Gastrocnemius medialis (tissue), 4 donors: Measurements from ENCODE around the gene CDH18. TPM values are rescaled to one million over a fixed set of nuclear protein-coding genes. Genes with fewer than 3 reads are reported as not detected.

Experiments
- ATAC-seq, 2 donors: fragments of 150-250 bp; one replicate each; pipeline ENCODE4 v1.9.1; 2016
- DNase-seq, 2 donors: peaks; one replicate each; pipeline ENCODE4 v3.0.0-alpha.2; 2019
- H3K27ac ChIP-seq, 4 donors: fragments of 200-600 bp; sonication (generic); 1 replicate in 1 of 4; 2 replicates in 3 of 4; pipeline ENCODE4 v1.5.1; 2016 to 2018; ENCODE audit warnings: mild to moderate bottlenecking in 2 of 4, moderate library complexity in 1 of 4
- H3K27me3 ChIP-seq, 3 donors: fragments of 200-600 bp; sonication (generic) in 2 of 3; 1 replicate in 1 of 3; 2 replicates in 2 of 3; pipeline versions ENCODE4 v1.5.1 to v1.6.0; 2016 to 2019; ENCODE audit warnings: mild to moderate bottlenecking in 1 of 3, moderate library complexity in 1 of 3
- H3K36me3 ChIP-seq, 2 donors: fragments of 200-600 bp; sonication (generic) in 1 of 2; one replicate each; pipeline ENCODE4 v1.5.1; 2017 to 2018
- H3K4me1 ChIP-seq, 2 donors: fragments of 200-600 bp; sonication (generic) in 1 of 2; one replicate each; pipeline ENCODE4 v1.5.1; 2016 to 2017; ENCODE audit warnings: mild to moderate bottlenecking in 2 of 2
- H3K4me3 ChIP-seq, 4 donors: fragments of 200-600 bp; sonication (generic) in 3 of 4; 1 replicate in 1 of 4; 2 replicates in 3 of 4; pipeline ENCODE4 v1.5.1; 2016 to 2019; ENCODE audit warnings: mild to moderate bottlenecking in 2 of 4
- H3K9me3 ChIP-seq, 3 donors: fragments of 200-600 bp; sonication (generic) in 2 of 3; 1 replicate in 1 of 3; 2 replicates in 2 of 3; pipeline ENCODE4 v1.5.1; 2016 to 2019
- POLR2A ChIP-seq, 2 donors: fragments of 450-650 bp; IDR thresholded peaks; one replicate each; pipeline ENCODE4 v1.6.1; 2017; ENCODE audit warnings: antibody characterized with exemption in 2 of 2, mild to moderate bottlenecking in 2 of 2, moderate library complexity in 2 of 2
- in situ Hi-C, 4 donors: fragments of 200-750 bp; cut with MboI; loops; one replicate each; pipeline versions ENCODE4 v1.15.0 to v1.8.0; 2017; ENCODE audit warnings: low sequenced_read_pairs in 4 of 4
- intact Hi-C: fragments of 100-400 bp; cut with DNase I; formaldehyde crosslinking; loops from one replicate; pipeline ENCODE4 v1.15.1; 2023; ENCODE audit warnings: low total_unique reads
- total RNA-seq, 4 donors: library from RNA; depleted of rRNA; stranded (reverse); fragments of >200 nt; gene quantifications; one replicate each; pipeline versions ENCODE4 v1.1.0 to v1.2.3, GENCODE V29; 2016
- TF ChIP-seq, protein P1 (sequence below), 5 experiments: fragments of 450-650 bp in 3 of 5; fragments of 200-600 bp in 2 of 5; sonication (generic) in 2 of 5; IDR thresholded peaks in 4 of 5; conservative IDR thresholded peaks in 1 of 5; 1 replicate in 4 of 5; 2 replicates in 1 of 5; pipeline ENCODE4 v1.5.1; 2016 to 2019; ENCODE audit warnings: antibody characterized with exemption in 5 of 5, mild to moderate bottlenecking in 3 of 5, moderate library complexity in 3 of 5

Gene CDH18
- total RNA-seq, 4 donors from 2014 or later = not detected

DNA sequence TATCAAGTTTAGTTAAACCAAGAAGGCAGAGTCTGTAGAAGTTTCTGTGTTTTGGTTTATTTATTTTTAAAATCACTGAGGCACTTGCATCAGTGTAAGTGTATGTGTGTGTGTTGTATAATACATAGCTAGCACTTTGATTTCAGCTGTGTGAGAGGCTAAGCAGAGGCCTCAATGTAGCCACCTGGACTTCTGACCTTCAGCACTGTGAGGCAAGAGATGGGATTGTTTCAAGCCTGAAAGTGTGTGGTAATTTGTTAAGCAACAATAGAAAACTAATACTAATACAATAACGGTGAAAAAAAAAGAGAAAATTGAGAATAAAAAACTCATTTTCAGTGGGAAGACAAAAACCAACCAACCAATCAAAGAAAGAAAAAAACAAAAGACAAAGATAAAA, 327.3 kb downstream of the CDH18 start:
- in situ Hi-C loops = no loop called here
- H3K27me3 ChIP-seq = no peaks in the 10 kb centered on the region
- intact Hi-C loops = no loop called here

DNA sequence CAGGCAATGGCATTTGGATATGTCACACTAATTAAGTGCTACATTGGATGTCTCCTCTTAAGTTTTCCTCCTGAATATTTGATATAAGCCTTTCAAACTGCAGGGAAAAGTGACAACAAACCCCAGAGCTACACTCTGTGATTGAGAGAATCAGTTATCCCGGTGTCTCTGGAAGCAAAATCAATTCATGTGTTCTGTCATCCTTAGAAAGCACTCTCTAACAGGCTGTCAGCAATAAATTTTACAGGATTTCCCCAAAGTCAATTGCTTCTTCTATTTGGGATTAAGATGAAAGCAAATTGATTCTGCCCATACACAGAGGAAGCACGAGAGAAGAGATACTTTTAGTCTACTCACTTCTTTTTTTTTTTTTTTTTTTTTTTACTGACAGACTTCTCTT, 332.4 kb downstream of the CDH18 start:
- H3K36me3 ChIP-seq = no peaks in the 10 kb centered on the region
- no peak overlapping the region for H3K4me3 ChIP-seq
- H3K27ac ChIP-seq = no peak overlapping the region
- intact Hi-C loops (no loop called here), in situ Hi-C loops (no loop called here)
- DNase-seq (no peak), ATAC-seq (no peak)
- H3K4me1 ChIP-seq = no peaks in the 10 kb centered on the region
- H3K9me3 ChIP-seq = no peaks in the 10 kb centered on the region
- TF ChIP-seq, protein P1, sequence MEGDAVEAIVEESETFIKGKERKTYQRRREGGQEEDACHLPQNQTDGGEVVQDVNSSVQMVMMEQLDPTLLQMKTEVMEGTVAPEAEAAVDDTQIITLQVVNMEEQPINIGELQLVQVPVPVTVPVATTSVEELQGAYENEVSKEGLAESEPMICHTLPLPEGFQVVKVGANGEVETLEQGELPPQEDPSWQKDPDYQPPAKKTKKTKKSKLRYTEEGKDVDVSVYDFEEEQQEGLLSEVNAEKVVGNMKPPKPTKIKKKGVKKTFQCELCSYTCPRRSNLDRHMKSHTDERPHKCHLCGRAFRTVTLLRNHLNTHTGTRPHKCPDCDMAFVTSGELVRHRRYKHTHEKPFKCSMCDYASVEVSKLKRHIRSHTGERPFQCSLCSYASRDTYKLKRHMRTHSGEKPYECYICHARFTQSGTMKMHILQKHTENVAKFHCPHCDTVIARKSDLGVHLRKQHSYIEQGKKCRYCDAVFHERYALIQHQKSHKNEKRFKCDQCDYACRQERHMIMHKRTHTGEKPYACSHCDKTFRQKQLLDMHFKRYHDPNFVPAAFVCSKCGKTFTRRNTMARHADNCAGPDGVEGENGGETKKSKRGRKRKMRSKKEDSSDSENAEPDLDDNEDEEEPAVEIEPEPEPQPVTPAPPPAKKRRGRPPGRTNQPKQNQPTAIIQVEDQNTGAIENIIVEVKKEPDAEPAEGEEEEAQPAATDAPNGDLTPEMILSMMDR (IDR thresholded peaks at IDR 0.05 in 4 of 5, conservative IDR thresholded peaks at IDR 0.05 in 1 of 5) = no peak
- no peak for TF ChIP-seq POLR2A (IDR thresholded peaks at IDR 0.05)
- H3K27me3 ChIP-seq = no peaks in the 10 kb centered on the region

More for the DNA sequence above, 327.3 kb downstream of the CDH18 start:
- H3K27ac ChIP-seq = no peak overlapping the region
- no peaks in the 10 kb centered on the region for H3K9me3 ChIP-seq
- no peaks in the 10 kb centered on the region for H3K36me3 ChIP-seq
- H3K4me1 ChIP-seq = no peaks in the 10 kb centered on the region
- H3K4me3 ChIP-seq = no peak overlapping the region
- no peak for TF ChIP-seq POLR2A (IDR thresholded peaks at IDR 0.05)
- TF ChIP-seq, protein P1 (IDR thresholded peaks at IDR 0.05 in 4 of 5, conservative IDR thresholded peaks at IDR 0.05 in 1 of 5) = no peak
- DNase-seq (no peak), ATAC-seq (no peak)

DNA sequence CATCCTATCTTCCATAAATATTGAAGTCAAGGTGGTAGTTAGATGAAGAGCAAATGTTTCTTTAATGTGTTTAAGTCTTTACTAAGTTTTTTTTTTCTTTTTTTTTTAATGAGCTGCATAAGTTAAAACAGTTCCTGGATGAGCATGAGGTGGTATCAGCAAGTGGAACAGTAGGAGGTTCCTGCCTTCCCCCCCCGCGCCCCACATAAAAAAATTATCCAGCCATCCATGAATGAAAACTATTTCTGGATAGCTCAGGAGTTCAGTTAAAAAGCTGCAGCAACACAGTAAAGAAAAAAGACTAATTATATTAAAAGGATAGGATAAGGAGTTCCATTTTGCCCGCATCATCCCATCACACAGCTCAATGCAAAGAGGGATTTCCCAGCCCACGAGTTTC, 349.5 kb downstream of the CDH18 start:
- ATAC-seq = no peak
- no peak for TF ChIP-seq POLR2A (IDR thresholded peaks at IDR 0.05)
- TF ChIP-seq, protein P1 (IDR thresholded peaks at IDR 0.05 in 4 of 5, conservative IDR thresholded peaks at IDR 0.05 in 1 of 5) = no peak

DNA sequence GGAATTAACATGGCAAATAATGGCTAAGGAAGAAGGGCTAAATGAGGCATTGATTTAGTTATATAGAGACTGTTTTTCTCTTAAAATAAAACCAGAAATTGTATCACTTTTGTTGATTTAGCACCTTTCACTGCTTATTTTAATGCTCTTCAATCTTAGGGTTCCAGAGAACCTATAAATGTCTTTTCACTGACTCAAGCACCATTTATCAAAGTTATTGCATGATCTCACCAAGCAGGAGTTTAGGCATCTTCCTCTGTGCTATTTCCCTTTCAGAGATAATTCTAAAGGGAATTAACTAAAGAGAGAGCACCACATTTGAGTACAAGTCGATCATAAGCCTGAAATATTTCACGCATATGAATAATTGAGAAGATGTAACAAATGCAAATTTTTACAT, 357.1 kb downstream of the CDH18 start:
- no peaks in the 10 kb centered on the region for H3K9me3 ChIP-seq
- in situ Hi-C loops = no loop called here
- no peaks in the 10 kb centered on the region for H3K27me3 ChIP-seq
- intact Hi-C loops = no loop called here
- H3K4me3 ChIP-seq = no peak overlapping the region
- no peak overlapping the region for H3K27ac ChIP-seq
- DNase-seq (no peak), ATAC-seq (no peak)
- no peaks in the 10 kb centered on the region for H3K4me1 ChIP-seq
- TF ChIP-seq, protein P1 (IDR thresholded peaks at IDR 0.05 in 4 of 5, conservative IDR thresholded peaks at IDR 0.05 in 1 of 5) = no peak
- no peak for TF ChIP-seq POLR2A (IDR thresholded peaks at IDR 0.05)
- H3K36me3 ChIP-seq = no peaks in the 10 kb centered on the region

More for the DNA sequence above, 349.5 kb downstream of the CDH18 start:
- no peak overlapping the region for H3K27ac ChIP-seq
- no peaks in the 10 kb centered on the region for H3K4me1 ChIP-seq
- no peaks in the 10 kb centered on the region for H3K27me3 ChIP-seq
- intact Hi-C loops (no loop called here), in situ Hi-C loops (no loop called here)
- H3K9me3 ChIP-seq = no peaks in the 10 kb centered on the region
- H3K36me3 ChIP-seq = no peaks in the 10 kb centered on the region
- H3K4me3 ChIP-seq = no peak overlapping the region
- no peak for DNase-seq

DNA sequence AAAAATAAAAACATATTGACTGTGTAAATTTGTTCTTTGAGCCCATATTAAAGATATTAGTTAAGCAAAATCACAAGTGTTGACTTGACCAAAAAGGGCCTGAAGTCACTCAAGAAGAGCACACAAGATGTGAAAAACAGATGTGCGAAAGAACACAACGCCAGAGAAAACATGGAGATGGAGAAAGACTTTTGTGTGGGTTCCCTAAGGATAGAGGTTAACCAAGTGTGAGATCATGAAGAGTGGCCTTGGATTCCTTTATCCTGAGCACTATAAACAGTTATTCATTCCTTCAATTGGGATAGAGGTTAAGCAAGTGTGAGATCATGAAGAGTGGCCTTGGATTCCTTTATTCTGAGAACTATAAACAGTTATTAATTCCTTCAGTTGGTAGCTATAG, 361.8 kb downstream of the CDH18 start:
- H3K4me3 ChIP-seq = no peak overlapping the region
- DNase-seq (no peak), ATAC-seq (no peak)
- no peaks in the 10 kb centered on the region for H3K9me3 ChIP-seq
- no peaks in the 10 kb centered on the region for H3K4me1 ChIP-seq
- no peak overlapping the region for H3K27ac ChIP-seq
- in situ Hi-C loops (no loop called here), intact Hi-C loops (no loop called here)
- TF ChIP-seq, protein P1 (IDR thresholded peaks at IDR 0.05 in 4 of 5, conservative IDR thresholded peaks at IDR 0.05 in 1 of 5) = no peak
- TF ChIP-seq POLR2A (IDR thresholded peaks at IDR 0.05) = no peak
- no peaks in the 10 kb centered on the region for H3K27me3 ChIP-seq
- H3K36me3 ChIP-seq = no peaks in the 10 kb centered on the region
